ENCODE measurements around the gene EXD3. TPM values are rescaled to one million over a fixed set of nuclear protein-coding genes. Genes with fewer than 3 reads are reported as not detected.

The EXD3 gene
- total RNA-seq, 1 donor from 2014 or later: 8.6 TPM

DNA sequence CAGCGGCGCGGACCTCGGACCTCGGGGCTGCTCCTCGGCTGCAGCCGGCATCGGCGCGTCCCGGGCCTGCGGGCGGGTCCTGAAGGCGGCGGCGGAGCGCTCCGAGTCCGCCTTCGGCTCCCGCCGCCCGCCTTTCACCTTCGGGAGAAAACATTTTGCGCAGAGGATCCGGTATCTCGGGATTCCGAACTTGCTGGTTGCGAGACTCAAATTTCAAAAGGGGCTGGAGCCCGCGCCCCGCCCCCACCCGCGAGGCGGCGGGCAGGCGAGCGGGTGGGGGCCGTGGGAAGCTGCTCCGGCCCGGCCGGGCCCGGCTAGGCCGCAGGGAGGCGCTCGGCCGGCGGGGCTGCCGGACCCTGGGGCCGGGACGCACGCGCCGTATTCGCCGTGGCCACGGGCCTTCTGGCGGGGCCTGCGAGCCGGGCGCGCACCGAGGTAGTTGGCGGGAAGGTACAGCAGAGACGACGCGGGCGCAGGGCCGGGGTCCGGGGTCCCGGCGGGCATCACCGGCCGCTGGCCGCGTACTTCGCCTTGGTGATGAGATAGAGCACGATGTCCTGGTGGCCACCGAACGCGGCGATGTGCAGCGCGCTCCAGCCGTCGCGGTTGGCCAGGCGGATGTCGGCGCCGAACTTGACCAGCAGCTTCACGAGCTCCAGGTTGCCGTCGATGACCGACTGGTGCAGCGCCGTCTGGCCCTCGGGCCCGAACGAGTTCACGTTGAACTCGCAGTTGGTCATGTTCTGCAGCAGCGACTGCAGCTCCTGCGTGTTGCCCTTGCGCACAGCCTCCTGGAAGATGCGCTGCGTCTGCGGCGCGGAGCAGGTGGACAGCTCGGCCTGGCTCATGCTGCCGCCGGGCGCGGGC is 121.6 kb downstream of the EXD3 start:
- no peak for TF ChIP-seq CTCF (IDR thresholded peaks at IDR 0.05; ENCODE audit: insufficient read depth, low read length, poor library complexity, severe bottlenecking)
- no peak for DNase-seq (ENCODE audit: low read depth)
- Histone ChIP-seq H3K4me3 (ENCODE audit: low read depth, low read length) (peak overlapping the region; percentile 33), H3K36me3 (ENCODE audit: control insufficient read depth, insufficient read depth, low read length) (no peaks in the 10 kb centered on the region), H3K27me3 (ENCODE audit: control insufficient read depth, insufficient read depth, low read length) (peaks cover 36% of the 10 kb centered on the region)

DNA sequence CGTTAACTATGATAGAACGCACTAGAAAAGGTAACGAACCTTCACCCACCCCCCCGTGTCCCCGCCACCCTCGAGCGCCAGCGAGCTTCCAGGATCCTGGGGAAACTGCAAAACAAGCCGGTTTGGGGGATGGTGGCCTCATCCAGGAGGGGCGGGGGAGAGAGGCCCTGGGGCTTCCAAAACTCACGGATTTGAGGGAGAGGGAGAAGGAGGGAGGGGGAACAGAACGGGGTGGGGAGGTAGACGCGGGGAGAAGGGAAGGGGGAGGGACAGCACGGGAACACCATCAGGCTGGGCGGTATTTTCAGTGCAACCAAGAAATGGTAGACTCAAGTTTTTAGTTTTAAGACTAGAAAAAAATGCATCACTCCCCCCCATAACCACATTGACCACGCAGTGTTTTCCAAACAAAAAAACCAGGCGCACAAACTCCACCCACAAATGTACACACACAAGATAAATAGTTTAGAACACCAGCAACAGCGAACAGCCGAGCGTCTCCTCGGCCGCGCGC is 122.3 kb downstream of the EXD3 start:
- H3K27me3 ChIP-seq (ENCODE audit: control insufficient read depth, insufficient read depth, low read length): peaks cover 39% of the 10 kb centered on the region
- TF ChIP-seq CTCF (IDR thresholded peaks at IDR 0.05; ENCODE audit: insufficient read depth, low read length, poor library complexity, severe bottlenecking): no peak
- DNase-seq (ENCODE audit: low read depth): no peak
- peak overlapping the region; percentile 33 for H3K4me3 ChIP-seq (ENCODE audit: low read depth, low read length)
- H3K36me3 ChIP-seq (ENCODE audit: control insufficient read depth, insufficient read depth, low read length): no peaks in the 10 kb centered on the region

DNA sequence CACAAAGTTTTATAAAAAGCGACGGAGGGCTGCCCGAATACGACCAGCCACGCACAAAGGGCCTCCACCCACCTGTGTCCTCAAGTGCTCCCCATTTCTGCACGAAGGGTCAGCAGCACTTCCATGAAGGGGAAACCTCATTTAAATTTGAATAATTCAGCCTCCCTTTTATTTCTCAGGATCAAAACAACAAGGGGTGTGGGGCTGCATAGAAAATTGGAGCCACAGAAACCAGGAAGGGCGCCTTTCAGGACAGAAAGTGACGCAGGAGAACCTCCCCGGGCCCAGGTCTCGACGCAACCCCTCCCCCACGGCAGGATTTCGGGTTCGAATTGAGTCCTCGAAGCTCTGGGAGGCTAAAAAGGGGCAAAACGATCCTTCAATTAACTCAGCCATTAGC is 123.0 kb downstream of the EXD3 start:
- Histone ChIP-seq H3K27me3 (ENCODE audit: control insufficient read depth, insufficient read depth, low read length) (peaks cover 42% of the 10 kb centered on the region), H3K4me3 (ENCODE audit: low read depth, low read length) (no peak overlapping the region)
- DNase-seq (ENCODE audit: low read depth): no peak

DNA sequence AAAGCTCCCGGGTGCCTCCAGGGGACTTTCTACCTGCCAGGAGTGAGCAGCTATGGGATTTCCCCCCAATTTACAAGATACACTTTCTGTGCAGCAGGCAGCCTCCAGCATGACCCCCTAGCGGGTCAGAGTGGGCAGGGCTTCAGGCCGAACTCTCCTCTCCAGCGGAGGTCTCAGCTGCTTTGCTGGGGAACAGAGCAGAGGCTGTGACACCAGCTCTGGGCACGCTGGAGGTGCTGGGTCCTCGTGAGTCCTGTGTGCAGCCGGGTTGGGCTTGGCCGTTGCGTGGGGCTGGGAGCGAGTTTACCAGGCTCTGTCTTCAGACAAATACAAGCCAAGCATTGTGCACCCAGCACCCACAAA is 123.8 kb downstream of the EXD3 start:
- no peak for DNase-seq (ENCODE audit: low read depth)
- H3K4me3 ChIP-seq (ENCODE audit: low read depth, low read length): no peak overlapping the region
- H3K27me3 ChIP-seq (ENCODE audit: control insufficient read depth, insufficient read depth, low read length): peaks cover 48% of the 10 kb centered on the region
- no peaks in the 10 kb centered on the region for H3K36me3 ChIP-seq (ENCODE audit: control insufficient read depth, insufficient read depth, low read length)
- TF ChIP-seq CTCF (IDR thresholded peaks at IDR 0.05; ENCODE audit: insufficient read depth, low read length, poor library complexity, severe bottlenecking): no peak

More for the DNA sequence above, 123.0 kb downstream of the EXD3 start:
- no peaks in the 10 kb centered on the region for H3K36me3 ChIP-seq (ENCODE audit: control insufficient read depth, insufficient read depth, low read length)
- TF ChIP-seq CTCF (IDR thresholded peaks at IDR 0.05; ENCODE audit: insufficient read depth, low read length, poor library complexity, severe bottlenecking): no peak

DNA sequence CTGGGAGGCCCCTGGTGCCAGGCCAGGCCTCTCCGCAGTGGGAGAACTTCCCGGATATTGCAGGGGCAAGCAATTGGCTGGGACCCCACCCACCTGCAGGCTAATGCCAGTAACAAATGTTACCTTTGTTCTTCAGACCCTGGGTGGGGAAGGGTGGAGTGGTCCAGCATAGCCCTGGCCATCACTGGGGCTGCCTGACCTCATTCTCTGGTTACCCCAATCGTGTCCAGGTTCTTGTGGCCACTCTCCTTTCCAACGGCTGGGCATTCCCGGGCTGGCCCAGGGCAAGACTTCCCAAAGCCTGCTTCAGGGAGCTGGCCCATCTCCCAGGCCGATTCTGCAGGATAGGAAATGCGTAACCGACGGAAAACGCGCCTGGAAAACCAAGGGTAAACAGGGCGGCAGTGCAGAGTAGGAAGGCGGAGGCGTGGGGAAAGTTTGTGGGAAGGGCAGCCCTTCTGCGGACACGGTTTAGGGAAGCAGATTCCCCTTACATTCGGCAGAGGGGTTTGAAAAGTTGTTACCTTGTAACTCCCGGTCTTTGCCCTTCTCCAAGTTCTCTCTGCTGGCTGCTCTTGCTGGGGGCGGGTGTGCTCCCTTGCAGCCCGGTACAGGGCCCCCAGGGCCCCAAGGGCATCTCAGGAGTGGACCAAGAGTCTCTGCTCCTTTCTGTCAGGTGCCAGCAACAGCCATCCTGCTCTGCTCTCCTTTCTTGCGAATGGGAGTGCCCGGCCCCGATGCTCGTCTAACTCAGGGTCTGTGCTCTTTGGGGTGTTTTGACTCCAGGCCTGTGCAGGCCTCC is 124.4 kb downstream of the EXD3 start:
- Histone ChIP-seq H3K4me3 (ENCODE audit: low read depth, low read length) (no peak overlapping the region), H3K27me3 (ENCODE audit: control insufficient read depth, insufficient read depth, low read length) (peaks cover 48% of the 10 kb centered on the region), H3K36me3 (ENCODE audit: control insufficient read depth, insufficient read depth, low read length) (no peaks in the 10 kb centered on the region)
- no peak for TF ChIP-seq CTCF (IDR thresholded peaks at IDR 0.05; ENCODE audit: insufficient read depth, low read length, poor library complexity, severe bottlenecking)
- no peak for DNase-seq (ENCODE audit: low read depth)
